Measurements from ENCODE around the gene SOWAHA. TPM values are rescaled to one million over a fixed set of nuclear protein-coding genes. Genes with fewer than 3 reads are reported as not detected.

SOWAHA gene
- total and polyA plus RNA-seq, 4 donors, result 0.06 to 0.98 (median 0.12) TPM

- no peak overlapping the region for H3K27ac ChIP-seq (ENCODE audit: low read depth in 1 of 2, low read length in 1 of 2)
- no peak for DNase-seq
- H3K4me3 ChIP-seq, result no peak overlapping the region
- peaks cover 0 to 15% (median 0%) of the 10 kb centered on the region in 5 donors for H3K4me1 ChIP-seq (ENCODE audit: control insufficient read depth in 5 of 5, insufficient read depth in 5 of 5, low read length in 5 of 5)
- H3K9me3 ChIP-seq (ENCODE audit: control insufficient read depth in 4 of 4, insufficient read depth in 3 of 4, low read length in 3 of 4), result no peaks in the 10 kb centered on the region
- peaks cover 0 to 37% (median 37%) of the 10 kb centered on the region in 3 donors for H3K27me3 ChIP-seq (ENCODE audit: control insufficient read depth in 3 of 3, insufficient read depth in 3 of 3, low read length in 2 of 3)
- whole genome bisulfite sequencing, 2 donors, result 82 to 88% methylated on average over 2 of the region's 2 CpGs
- TF ChIP-seq CTCF (IDR thresholded peaks at IDR 0.05; ENCODE audit: control extremely low read depth, extremely low read depth), result no peak
- no peaks in the 10 kb centered on the region for H3K36me3 ChIP-seq (ENCODE audit: control insufficient read depth in 4 of 4, insufficient read depth in 4 of 4, low read length in 4 of 4)
- no peak for ATAC-seq (ENCODE audit: insufficient read depth, low FRiP score)
- H3K9ac ChIP-seq (ENCODE audit: insufficient read depth in 1 of 2, low read length in 2 of 2), result no peak overlapping the region
Measured at GRCh38 chr5:132816083-132816482, 3.0 kb downstream of the SOWAHA start.

DNA sequence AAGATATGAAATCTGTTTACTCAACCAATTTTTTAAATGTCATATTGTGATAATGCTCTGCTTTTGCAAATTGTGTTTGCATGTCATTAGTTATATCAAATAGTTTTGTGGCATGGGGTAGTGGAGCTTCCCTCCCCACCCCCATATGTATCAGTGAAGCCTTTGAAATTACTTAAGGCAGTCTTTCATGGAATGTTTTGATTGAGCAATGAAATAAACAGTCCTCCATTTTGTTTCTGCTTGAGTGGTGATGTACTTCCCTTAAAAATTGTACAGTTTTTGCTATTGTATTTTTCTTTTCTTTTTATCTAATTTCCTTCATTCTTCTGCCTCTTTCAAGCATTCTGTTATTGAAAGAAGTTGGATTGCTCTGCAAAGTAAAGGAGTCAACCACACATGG lies 3.5 kb downstream of the SOWAHA start:
- DNase-seq (peak in 1 of 3 donors; percentile 30), ATAC-seq (ENCODE audit: insufficient read depth, low FRiP score) (no peak)
- Histone ChIP-seq H3K27ac (ENCODE audit: low read depth in 1 of 2, low read length in 1 of 2) (no peak overlapping the region), H3K36me3 (ENCODE audit: control insufficient read depth in 4 of 4, insufficient read depth in 4 of 4, low read length in 4 of 4) (no peaks in the 10 kb centered on the region), H3K4me1 (ENCODE audit: control insufficient read depth in 5 of 5, insufficient read depth in 5 of 5, low read length in 5 of 5) (peaks cover 0 to 15% (median 0%) of the 10 kb centered on the region in 5 donors), H3K27me3 (ENCODE audit: control insufficient read depth in 3 of 3, insufficient read depth in 3 of 3, low read length in 2 of 3) (peaks cover 0 to 32% (median 32%) of the 10 kb centered on the region in 3 donors), H3K4me3 (no peak overlapping the region), H3K9ac (ENCODE audit: insufficient read depth in 1 of 2, low read length in 2 of 2) (no peak overlapping the region), H3K9me3 (ENCODE audit: control insufficient read depth in 4 of 4, insufficient read depth in 3 of 4, low read length in 3 of 4) (no peaks in the 10 kb centered on the region)
- no peak for TF ChIP-seq CTCF (IDR thresholded peaks at IDR 0.05; ENCODE audit: control extremely low read depth, extremely low read depth)

GRCh38 chr5:132817011-132817410 lies 3.9 kb downstream of the SOWAHA start:
- Histone ChIP-seq H3K9me3 (ENCODE audit: control insufficient read depth in 4 of 4, insufficient read depth in 3 of 4, low read length in 3 of 4) (no peaks in the 10 kb centered on the region), H3K9ac (ENCODE audit: insufficient read depth in 1 of 2, low read length in 2 of 2) (peak overlapping the region in 1 of 2 donors; percentile 42), H3K27ac (ENCODE audit: low read depth in 1 of 2, low read length in 1 of 2) (no peak overlapping the region), H3K36me3 (ENCODE audit: control insufficient read depth in 4 of 4, insufficient read depth in 4 of 4, low read length in 4 of 4) (no peaks in the 10 kb centered on the region), H3K27me3 (ENCODE audit: control insufficient read depth in 3 of 3, insufficient read depth in 3 of 3, low read length in 2 of 3) (peaks cover 0 to 28% (median 28%) of the 10 kb centered on the region in 3 donors), H3K4me3 (no peak overlapping the region), H3K4me1 (ENCODE audit: control insufficient read depth in 5 of 5, insufficient read depth in 5 of 5, low read length in 5 of 5) (peaks cover 0 to 16% (median 0%) of the 10 kb centered on the region in 5 donors)
- TF ChIP-seq CTCF (IDR thresholded peaks at IDR 0.05; ENCODE audit: control extremely low read depth, extremely low read depth), result no peak
- no peak for DNase-seq
- no peak for ATAC-seq (ENCODE audit: insufficient read depth, low FRiP score)
- 64 to 82% methylated on average over 1 of the region's 1 CpG for WGBS, 2 donors

- peaks cover 0 to 3% (median 0%) of the 10 kb centered on the region in 4 donors for H3K36me3 ChIP-seq (ENCODE audit: control insufficient read depth in 4 of 4, insufficient read depth in 4 of 4, low read length in 4 of 4)
- DNase-seq, result no peak
- no peak for ATAC-seq (ENCODE audit: insufficient read depth, low FRiP score)
- peaks cover 0 to 18% (median 18%) of the 10 kb centered on the region in 3 donors for H3K27me3 ChIP-seq (ENCODE audit: control insufficient read depth in 3 of 3, insufficient read depth in 3 of 3, low read length in 2 of 3)
- H3K4me1 ChIP-seq (ENCODE audit: control insufficient read depth in 5 of 5, insufficient read depth in 5 of 5, low read length in 5 of 5), result peaks cover 0 to 28% (median 0%) of the 10 kb centered on the region in 5 donors
- no peaks in the 10 kb centered on the region for H3K9me3 ChIP-seq (ENCODE audit: control insufficient read depth in 4 of 4, insufficient read depth in 3 of 4, low read length in 3 of 4)
- H3K9ac ChIP-seq (ENCODE audit: insufficient read depth in 1 of 2, low read length in 2 of 2), result peak overlapping the region in 1 of 2 donors; percentile 40
- TF ChIP-seq CTCF (IDR thresholded peaks at IDR 0.05; ENCODE audit: control extremely low read depth, extremely low read depth), result no peak
- WGBS, 2 donors, result 16 to 29% methylated on average over 26 of the region's 26 CpGs
- H3K27ac ChIP-seq (ENCODE audit: low read depth in 1 of 2, low read length in 1 of 2), result no peak overlapping the region
- no peak overlapping the region for H3K4me3 ChIP-seq
Measured at GRCh38 chr5:132819468-132819867, 6.4 kb downstream of the SOWAHA start.
